Effector memory CD4-positive, alpha-beta T cell (primary cell): ENCODE results near the gene XRCC5.

Experiments
- DNase-seq, 3 donors: peaks; one replicate each; pipeline ENCODE4 v3.0.0-alpha.2; 2020
- H3K27ac ChIP-seq: 2 replicates; pipeline ENCODE4 v1.7.0; 2013; ENCODE audit warnings: mild to moderate bottlenecking, low read length, moderate library complexity; ENCODE audit not compliant: insufficient read depth, poor library complexity, severe bottlenecking
- H3K27me3 ChIP-seq: replicated peaks from 2 replicates; pipeline ENCODE4 v1.7.0; 2013; ENCODE audit warnings: mild to moderate bottlenecking, low read length; ENCODE audit not compliant: insufficient read depth, control insufficient read depth, poor library complexity, severe bottlenecking
- H3K36me3 ChIP-seq: 2 replicates; pipeline ENCODE4 v1.7.0; 2013; ENCODE audit warnings: mild to moderate bottlenecking, low read length, moderate library complexity; ENCODE audit not compliant: control insufficient read depth, insufficient read depth
- H3K4me1 ChIP-seq: 2 replicates; pipeline ENCODE4 v1.7.0; 2013; ENCODE audit warnings: low read length, mild to moderate bottlenecking; ENCODE audit not compliant: control insufficient read depth, insufficient read depth, poor library complexity, severe bottlenecking
- H3K4me3 ChIP-seq: 2 replicates; pipeline ENCODE4 v1.7.0; 2013; ENCODE audit warnings: low read length, low read depth, mild to moderate bottlenecking; ENCODE audit not compliant: insufficient read depth, poor library complexity, severe bottlenecking
- H3K9me3 ChIP-seq: 2 replicates; pipeline ENCODE4 v1.7.0; 2013; ENCODE audit warnings: mild to moderate bottlenecking, low read length, moderate library complexity; ENCODE audit not compliant: control insufficient read depth

The XRCC5 gene

DNA sequence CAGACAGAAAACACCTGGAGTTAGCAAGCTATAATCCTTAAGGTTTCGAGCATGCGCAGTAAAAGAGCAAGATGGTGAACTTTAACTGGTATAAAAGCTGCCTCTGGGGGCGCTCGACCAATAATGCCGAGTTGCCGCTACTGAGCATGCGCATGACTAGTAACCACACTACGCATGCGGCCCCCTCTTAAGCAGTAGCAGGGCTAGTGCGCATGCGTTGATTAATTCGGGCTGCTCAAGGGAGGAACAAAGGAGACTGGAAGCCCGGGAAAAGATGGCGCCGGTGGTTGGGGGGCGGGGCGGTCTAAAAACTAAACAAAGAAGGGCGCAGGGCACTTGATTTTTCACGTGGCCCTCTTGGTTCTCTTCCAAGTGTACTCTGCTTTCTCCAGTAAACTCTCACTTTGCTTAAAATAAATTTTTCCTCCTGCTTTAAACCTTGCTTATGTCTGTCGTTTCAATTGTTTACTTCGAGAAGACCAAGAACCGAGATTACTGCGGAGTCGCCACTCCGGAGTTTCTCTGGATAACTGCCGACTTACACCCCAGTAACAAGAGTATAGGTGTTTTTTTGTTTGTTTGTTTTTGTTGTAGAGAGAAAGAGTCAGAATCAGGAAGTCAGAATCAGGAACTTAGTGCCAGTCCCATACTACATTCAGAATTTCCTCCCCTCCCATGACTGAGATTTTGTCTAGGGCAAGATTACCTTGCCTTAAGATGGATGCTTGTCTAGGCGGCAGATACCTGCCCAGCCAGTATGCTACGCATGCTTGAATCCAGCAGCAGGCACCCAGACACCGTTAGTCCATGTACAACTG is 5.8 kb downstream of the XRCC5 start:
- Histone ChIP-seq H3K27me3 (no peaks in the 10 kb centered on the region), H3K4me3 (peak overlapping the region; percentile 57), H3K4me1 (peaks cover 17% of the 10 kb centered on the region), H3K27ac (peak overlapping the region; percentile 78), H3K36me3 (peaks cover 63% of the 10 kb centered on the region), H3K9me3 (no peaks in the 10 kb centered on the region)
- peak; percentile 95 to 98 (median 98) for DNase-seq

DNA sequence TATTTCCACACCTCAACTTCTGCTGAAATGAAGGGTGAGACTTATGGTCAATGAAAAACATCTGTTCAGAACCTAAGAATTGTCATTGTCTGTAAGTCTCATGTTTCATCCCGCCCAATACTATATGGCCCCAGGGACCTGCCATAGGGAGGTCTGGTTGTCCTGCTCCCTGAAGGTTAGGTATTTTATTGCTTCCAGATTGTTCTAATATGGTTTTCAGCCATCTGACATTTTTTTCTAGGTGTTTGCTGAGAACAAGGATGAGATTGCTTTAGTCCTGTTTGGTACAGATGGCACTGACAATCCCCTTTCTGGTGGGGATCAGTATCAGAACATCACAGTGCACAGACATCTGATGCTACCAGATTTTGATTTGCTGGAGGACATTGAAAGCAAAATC is 7.3 kb downstream of the XRCC5 start:
- no peaks in the 10 kb centered on the region for H3K9me3 ChIP-seq
- H3K27me3 ChIP-seq, result no peaks in the 10 kb centered on the region
- no peak for DNase-seq
- H3K27ac ChIP-seq, result no peak overlapping the region
- peaks cover 69% of the 10 kb centered on the region for H3K36me3 ChIP-seq
- peaks cover 13% of the 10 kb centered on the region for H3K4me1 ChIP-seq
- H3K4me3 ChIP-seq, result no peak overlapping the region

DNA sequence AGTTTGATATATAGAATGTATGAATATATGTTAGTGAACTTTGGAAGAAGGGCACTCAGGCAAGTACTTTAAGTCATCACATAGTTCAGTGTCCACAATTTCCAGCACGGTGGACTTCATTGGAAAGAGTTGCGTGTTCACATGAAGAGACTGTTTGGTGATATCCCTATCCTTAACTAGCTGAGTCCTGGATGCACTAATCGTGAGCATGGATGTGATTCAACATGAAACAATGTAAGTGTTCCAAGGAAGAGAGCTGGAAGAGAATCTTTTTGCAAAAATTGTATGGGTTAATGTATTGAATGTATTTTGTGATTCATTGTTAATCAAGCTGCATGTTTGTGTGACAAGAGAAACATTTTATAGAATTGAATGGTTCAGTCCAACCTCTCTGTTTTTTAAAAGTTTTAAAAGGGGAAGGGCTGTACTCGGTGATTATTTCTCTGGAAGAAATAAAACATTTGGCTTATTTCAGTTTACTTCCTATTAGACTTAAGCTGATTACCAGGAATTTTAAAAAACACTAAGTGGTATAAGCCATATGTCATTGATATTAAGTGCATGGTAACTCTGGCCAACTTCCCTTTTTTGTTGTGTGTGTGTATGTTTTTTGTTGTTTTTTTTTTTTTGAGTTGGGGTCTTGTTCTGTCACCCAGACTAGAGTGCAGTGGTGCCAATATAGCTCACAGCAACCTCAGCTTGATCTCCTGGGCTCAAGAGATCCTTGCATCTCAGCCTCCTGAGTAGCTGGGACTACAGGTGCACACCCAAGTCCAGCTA is 8.6 kb downstream of the XRCC5 start:
- Histone ChIP-seq H3K4me3 (no peak overlapping the region), H3K27ac (no peak overlapping the region), H3K4me1 (peaks cover 13% of the 10 kb centered on the region), H3K9me3 (no peaks in the 10 kb centered on the region), H3K27me3 (no peaks in the 10 kb centered on the region), H3K36me3 (peaks cover 73% of the 10 kb centered on the region)
- no peak for DNase-seq

DNA sequence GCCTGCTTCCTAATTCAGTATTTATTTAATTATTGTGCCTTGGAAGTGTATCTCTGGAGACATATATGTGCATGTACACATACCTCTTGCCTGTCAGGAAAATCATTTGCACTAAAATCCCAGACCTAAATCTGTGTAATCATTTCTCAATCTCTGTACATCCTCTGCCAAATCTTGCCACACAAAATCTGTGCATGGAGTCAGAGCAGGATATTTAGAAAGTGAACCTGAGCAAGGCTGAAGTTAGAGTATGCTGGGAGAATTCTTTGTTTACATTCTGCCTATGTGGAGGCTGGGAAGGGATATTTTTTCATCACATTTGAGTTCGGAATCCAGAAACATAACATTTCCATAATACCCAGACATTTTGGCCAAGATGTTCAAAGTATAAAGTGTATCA is 9.3 kb downstream of the XRCC5 start:
- peaks cover 73% of the 10 kb centered on the region for H3K36me3 ChIP-seq
- H3K27ac ChIP-seq, result no peak overlapping the region
- DNase-seq, result no peak
- H3K4me1 ChIP-seq, result peaks cover 13% of the 10 kb centered on the region
- no peaks in the 10 kb centered on the region for H3K9me3 ChIP-seq
- H3K4me3 ChIP-seq, result no peak overlapping the region
- H3K27me3 ChIP-seq, result no peaks in the 10 kb centered on the region

DNA sequence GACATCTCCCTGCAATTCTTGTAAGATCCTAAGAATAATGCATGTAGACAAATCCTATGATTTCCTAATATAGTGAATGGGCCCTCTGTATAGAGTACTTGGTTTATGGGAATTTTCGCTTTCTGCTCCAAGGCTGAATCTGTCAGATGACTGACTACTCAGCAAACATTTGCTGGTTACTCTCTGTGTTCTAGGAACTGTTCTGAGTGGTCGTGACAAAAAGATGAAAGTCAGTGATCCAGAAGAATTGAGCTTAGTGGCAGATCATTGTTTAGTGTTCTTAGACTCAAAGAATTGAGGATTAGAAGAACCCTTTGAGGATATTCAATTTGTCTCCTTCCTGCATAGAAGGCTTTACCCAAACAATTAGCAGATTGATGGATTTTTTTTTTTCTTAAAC is 10.0 kb downstream of the XRCC5 start:
- peaks cover 75% of the 10 kb centered on the region for H3K36me3 ChIP-seq
- no peaks in the 10 kb centered on the region for H3K9me3 ChIP-seq
- H3K4me3 ChIP-seq, result no peak overlapping the region
- no peaks in the 10 kb centered on the region for H3K27me3 ChIP-seq
- H3K27ac ChIP-seq, result no peak overlapping the region
- H3K4me1 ChIP-seq, result peaks cover 13% of the 10 kb centered on the region
- no peak for DNase-seq

DNA sequence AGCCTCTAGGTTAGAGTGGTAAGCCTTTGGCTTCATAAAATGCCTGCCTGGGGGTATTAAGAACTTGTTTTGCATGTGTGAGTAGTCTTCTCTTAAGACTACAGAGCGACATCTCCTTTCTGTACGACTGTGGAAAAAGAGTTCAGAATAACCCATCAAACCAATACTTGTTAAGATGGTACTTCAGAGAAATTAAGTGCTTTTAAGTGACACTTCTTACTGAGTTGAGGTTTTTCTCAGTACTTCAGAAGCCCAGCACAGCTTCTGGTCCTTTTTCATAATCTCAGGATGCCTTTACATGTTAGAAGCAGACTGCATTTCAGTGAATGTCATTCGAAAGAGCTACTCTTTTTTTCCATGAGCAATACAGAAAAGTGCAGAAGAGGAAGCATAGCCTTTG is 10.8 kb downstream of the XRCC5 start:
- Histone ChIP-seq H3K27ac (no peak overlapping the region), H3K36me3 (peaks cover 76% of the 10 kb centered on the region), H3K9me3 (no peaks in the 10 kb centered on the region), H3K4me1 (peaks cover 13% of the 10 kb centered on the region), H3K4me3 (no peak overlapping the region), H3K27me3 (no peaks in the 10 kb centered on the region)
- no peak for DNase-seq

DNA sequence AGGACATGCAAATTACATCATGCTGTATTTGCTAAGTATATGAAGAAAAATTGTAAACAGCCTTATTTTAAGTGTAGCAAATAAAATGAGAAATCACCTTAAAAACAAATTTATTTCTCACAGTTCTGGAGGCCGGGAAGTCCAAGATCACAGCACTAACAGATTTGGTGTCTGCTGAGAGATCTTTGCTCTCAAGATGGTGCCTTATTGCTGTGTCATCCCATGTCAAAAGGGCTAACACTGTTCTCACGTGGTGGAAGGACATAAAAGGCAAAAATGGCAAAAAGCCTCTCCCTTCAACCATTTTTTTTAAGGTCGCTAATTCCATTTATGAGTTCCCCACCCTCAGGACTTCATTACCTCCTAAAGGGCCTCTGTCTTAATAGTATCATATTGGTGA is 12.1 kb downstream of the XRCC5 start:
- peaks cover 85% of the 10 kb centered on the region for H3K36me3 ChIP-seq
- H3K27ac ChIP-seq, result no peak overlapping the region

DNA sequence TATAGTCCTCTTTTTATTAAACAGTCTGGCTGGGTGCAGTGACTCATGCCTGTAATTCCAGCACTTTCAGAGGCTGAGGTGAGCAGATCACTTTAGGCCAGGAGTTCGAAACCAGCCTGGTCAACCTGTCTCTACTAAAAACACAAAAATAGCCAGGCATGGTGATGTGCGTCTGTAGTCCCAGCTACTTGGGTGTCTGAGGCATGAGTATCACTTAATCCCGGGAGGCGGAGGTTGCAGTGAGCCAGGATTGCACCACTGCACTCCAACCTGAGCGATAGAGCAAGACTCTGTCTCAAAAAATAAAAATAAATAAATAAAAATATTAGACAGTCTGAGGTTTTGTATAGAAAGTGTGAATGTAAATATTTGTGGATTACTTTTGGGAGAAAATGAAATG is 17.8 kb downstream of the XRCC5 start:
- H3K4me3 ChIP-seq, result no peak overlapping the region
- no peak overlapping the region for H3K27ac ChIP-seq
- peaks cover 93% of the 10 kb centered on the region for H3K36me3 ChIP-seq
- H3K4me1 ChIP-seq, result peaks cover 4% of the 10 kb centered on the region
- no peaks in the 10 kb centered on the region for H3K27me3 ChIP-seq
- DNase-seq, result no peak
- H3K9me3 ChIP-seq, result no peaks in the 10 kb centered on the region

More for the DNA sequence above, 12.1 kb downstream of the XRCC5 start:
- DNase-seq, result no peak
- no peaks in the 10 kb centered on the region for H3K27me3 ChIP-seq
- H3K4me1 ChIP-seq, result peaks cover 7% of the 10 kb centered on the region
- no peaks in the 10 kb centered on the region for H3K9me3 ChIP-seq
- no peak overlapping the region for H3K4me3 ChIP-seq

DNA sequence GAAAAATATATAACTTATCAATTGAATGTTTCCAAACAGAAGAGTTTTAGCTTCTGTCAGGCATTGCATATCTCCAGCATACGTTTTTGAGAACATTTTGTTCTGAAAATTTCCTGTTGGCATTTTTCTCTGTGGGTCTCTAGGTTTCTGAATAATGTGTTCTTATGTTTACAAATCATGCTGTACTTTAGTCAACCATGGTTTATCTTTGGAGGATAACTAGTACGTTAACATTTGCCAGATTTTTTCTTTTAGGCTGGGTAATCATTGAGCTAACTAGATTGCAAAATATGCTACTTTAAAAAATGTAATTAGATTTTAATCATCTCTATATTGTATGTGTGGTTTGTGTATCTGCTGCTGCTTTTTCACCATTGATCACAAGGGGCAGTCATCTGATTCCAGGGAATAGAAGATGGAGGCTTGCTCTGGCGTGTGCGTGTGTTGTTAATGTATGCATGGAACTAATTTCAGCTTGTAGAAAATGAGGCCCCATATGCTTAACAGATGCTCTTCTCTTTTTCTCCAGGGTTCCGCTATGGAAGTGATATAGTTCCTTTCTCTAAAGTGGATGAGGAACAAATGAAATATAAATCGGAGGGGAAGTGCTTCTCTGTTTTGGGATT is 21.3 kb downstream of the XRCC5 start:
- no peak for DNase-seq
- H3K4me3 ChIP-seq, result no peak overlapping the region
- H3K27me3 ChIP-seq, result no peaks in the 10 kb centered on the region
- no peak overlapping the region for H3K27ac ChIP-seq
- H3K9me3 ChIP-seq, result no peaks in the 10 kb centered on the region
- H3K36me3 ChIP-seq, result peaks cover 96% of the 10 kb centered on the region
- peaks cover 4% of the 10 kb centered on the region for H3K4me1 ChIP-seq
